SJCRH30 (cell line): ENCODE results near the gene RCBTB2. TPM values are rescaled to one million over a fixed set of nuclear protein-coding genes. Genes with fewer than 3 reads are reported as not detected.

Experiments used
- DNase-seq, 2 experiments: peaks; one replicate each; pipeline ENCODE4 v3.0.0-alpha.2; 2015 to 2020
- H3K27ac ChIP-seq: fragments of 250-450 bp; sonication (Bioruptor Pico); 2 replicates; pipeline ENCODE4 v1.5.1; 2020; ENCODE audit warnings: mild to moderate bottlenecking, moderate library complexity
- H3K27me3 ChIP-seq: fragments of 250-450 bp; sonication (Bioruptor Pico); 2 replicates; pipeline ENCODE4 v1.5.1; 2020; ENCODE audit warnings: mild to moderate bottlenecking, moderate library complexity
- H3K36me3 ChIP-seq: fragments of 250-450 bp; sonication (Bioruptor Pico); 2 replicates; pipeline ENCODE4 v1.5.1; 2020; ENCODE audit warnings: mild to moderate bottlenecking, moderate library complexity
- H3K4me1 ChIP-seq: fragments of 250-450 bp; sonication (Bioruptor Pico); 2 replicates; pipeline ENCODE4 v1.5.1; 2020; ENCODE audit warnings: mild to moderate bottlenecking, moderate library complexity
- H3K4me3 ChIP-seq: fragments of 250-450 bp; sonication (Bioruptor Pico); 2 replicates; pipeline ENCODE4 v1.5.1; 2020; ENCODE audit warnings: mild to moderate bottlenecking, moderate library complexity
- H3K9me3 ChIP-seq: fragments of 250-450 bp; sonication (Bioruptor Pico); replicated peaks from 2 replicates; pipeline ENCODE4 v1.5.1; 2020; ENCODE audit warnings: mild to moderate bottlenecking, moderate library complexity
- total RNA-seq: library from RNA; depleted of rRNA; stranded (reverse); fragments of >200 nt; shearing (Covaris generic); gene quantifications from 2 replicates; pipeline ENCODE4 v1.2.3, GENCODE V29; 2014

RCBTB2 gene
- total RNA-seq, 1 experiment from 2014 or later = 5.1 TPM

DNA sequence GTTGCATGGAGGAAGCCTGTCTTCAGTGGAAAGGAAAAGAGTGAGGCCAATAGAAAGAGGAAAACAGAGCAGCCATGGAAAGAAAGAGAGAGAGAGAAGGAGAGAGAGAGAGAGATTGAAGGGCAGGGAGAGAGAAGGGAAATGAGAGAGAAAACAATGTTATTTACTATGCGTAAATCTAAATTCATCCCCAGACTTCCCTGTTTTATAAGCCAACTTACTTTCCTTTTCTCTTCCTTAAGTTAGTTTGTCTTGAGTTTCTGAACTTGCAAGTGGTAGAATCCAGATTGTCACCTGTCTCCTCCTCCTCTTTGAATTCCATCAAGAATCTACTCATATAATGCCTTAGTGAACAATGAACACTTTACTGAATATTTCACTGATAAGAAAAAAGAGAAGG lies 16.8 kb upstream of the RCBTB2 start:
- DNase-seq = no peak
- H3K4me1 ChIP-seq = no peaks in the 10 kb centered on the region
- H3K36me3 ChIP-seq = no peaks in the 10 kb centered on the region
- no peaks in the 10 kb centered on the region for H3K27me3 ChIP-seq
- no peak overlapping the region for H3K27ac ChIP-seq
- H3K4me3 ChIP-seq = no peak overlapping the region
- no peaks in the 10 kb centered on the region for H3K9me3 ChIP-seq

DNA sequence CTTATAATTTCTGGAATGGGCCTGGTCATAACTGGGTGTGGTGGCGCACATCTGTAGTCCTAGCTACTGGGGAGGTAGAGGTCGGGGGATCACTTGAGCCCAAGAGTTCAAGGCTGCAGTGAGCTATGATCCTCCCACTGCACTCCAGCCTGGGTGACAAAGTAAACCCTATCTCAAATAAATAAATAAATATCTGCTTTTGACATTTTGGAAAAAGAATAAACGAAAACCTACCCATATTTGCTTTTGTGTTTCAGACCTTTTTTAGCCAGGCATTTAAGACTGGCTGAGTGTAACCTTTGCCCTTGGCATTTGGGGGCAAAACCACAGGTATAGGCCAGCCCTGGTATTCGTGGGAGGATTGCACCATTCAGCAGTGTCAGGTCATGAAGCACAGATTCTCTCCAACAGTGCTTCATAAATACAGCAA lies 14.8 kb upstream of the RCBTB2 start:
- H3K9me3 ChIP-seq = no peaks in the 10 kb centered on the region

GRCh38 chr13:48545608-48546007 lies 12.7 kb upstream of the RCBTB2 start:
- H3K27me3 ChIP-seq = no peaks in the 10 kb centered on the region
- H3K4me3 ChIP-seq = no peak overlapping the region
- no peaks in the 10 kb centered on the region for H3K4me1 ChIP-seq
- no peak overlapping the region for H3K27ac ChIP-seq
- no peaks in the 10 kb centered on the region for H3K9me3 ChIP-seq
- DNase-seq = no peak
- no peaks in the 10 kb centered on the region for H3K36me3 ChIP-seq

More for the DNA sequence above, 14.8 kb upstream of the RCBTB2 start:
- Histone ChIP-seq H3K27me3 (no peaks in the 10 kb centered on the region), H3K4me1 (no peaks in the 10 kb centered on the region), H3K27ac (no peak overlapping the region), H3K4me3 (no peak overlapping the region), H3K36me3 (no peaks in the 10 kb centered on the region)
- DNase-seq = no peak

- Histone ChIP-seq H3K27ac (no peak overlapping the region), H3K4me3 (no peak overlapping the region), H3K36me3 (no peaks in the 10 kb centered on the region), H3K27me3 (no peaks in the 10 kb centered on the region), H3K9me3 (no peaks in the 10 kb centered on the region), H3K4me1 (no peaks in the 10 kb centered on the region)
- peak; percentile 29 to 58 for DNase-seq
These were observed 9.9 kb upstream of the RCBTB2 start for GRCh38 chr13:48542581-48543341.

DNA sequence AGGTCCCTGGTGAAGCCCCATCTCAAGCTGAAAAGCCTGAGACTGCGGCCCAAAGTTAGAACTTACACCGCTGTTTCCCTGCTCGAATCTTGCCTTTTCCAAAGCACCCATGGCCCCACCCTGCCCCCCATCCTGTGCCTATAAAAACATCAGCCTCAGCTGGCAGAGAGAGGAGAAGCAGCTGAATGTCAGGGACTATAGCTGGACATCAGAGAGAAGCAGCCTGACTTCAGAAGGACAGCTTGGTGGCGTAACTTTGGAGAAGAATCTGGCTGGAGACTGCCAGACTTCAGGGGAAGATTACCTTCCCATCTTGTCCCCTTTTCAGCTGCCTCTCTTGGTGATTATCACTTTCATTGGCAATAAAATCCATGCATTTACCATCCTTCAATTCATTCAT lies 9.3 kb upstream of the RCBTB2 start:
- Histone ChIP-seq H3K27me3 (no peaks in the 10 kb centered on the region), H3K4me1 (no peaks in the 10 kb centered on the region), H3K27ac (no peak overlapping the region), H3K9me3 (0 out of 2 replicates have a peak, but pooled peaks cover 2% of the 10 kb centered on the region), H3K4me3 (no peak overlapping the region), H3K36me3 (no peaks in the 10 kb centered on the region)
- no peak for DNase-seq

DNA sequence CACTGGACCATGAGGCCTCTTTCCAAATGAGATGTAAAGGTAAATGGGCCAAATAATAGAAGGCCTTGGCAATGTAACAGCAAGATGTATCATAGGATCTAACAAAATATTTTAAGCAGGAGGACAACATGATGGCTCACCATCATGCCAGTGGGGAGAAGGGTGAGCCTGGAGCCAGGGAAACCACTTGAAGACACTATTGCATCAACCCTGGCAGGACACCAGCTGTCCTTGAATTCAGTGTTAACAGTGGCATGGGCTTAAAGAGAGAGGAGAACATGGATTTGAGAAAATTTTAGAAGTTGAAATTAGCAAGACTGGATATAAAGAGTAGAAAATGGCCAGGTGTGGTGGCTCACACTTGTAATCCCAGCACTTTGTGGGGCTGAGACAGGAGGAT lies 6.7 kb upstream of the RCBTB2 start:
- Histone ChIP-seq H3K27ac (no peak overlapping the region), H3K9me3 (0 out of 2 replicates have a peak, but pooled peaks cover 2% of the 10 kb centered on the region), H3K4me3 (no peak overlapping the region), H3K36me3 (no peaks in the 10 kb centered on the region), H3K27me3 (no peaks in the 10 kb centered on the region), H3K4me1 (no peaks in the 10 kb centered on the region)
- DNase-seq = no peak

GRCh38 chr13:48536621-48537250 lies 3.9 kb upstream of the RCBTB2 start:
- Histone ChIP-seq H3K4me1 (0 out of 2 replicates have a peak, but pooled peaks cover 7% of the 10 kb centered on the region), H3K27me3 (no peaks in the 10 kb centered on the region), H3K4me3 (no peak overlapping the region), H3K36me3 (no peaks in the 10 kb centered on the region), H3K27ac (no peak overlapping the region), H3K9me3 (0 out of 2 replicates have a peak, but pooled peaks cover 2% of the 10 kb centered on the region)
- no peak for DNase-seq

DNA sequence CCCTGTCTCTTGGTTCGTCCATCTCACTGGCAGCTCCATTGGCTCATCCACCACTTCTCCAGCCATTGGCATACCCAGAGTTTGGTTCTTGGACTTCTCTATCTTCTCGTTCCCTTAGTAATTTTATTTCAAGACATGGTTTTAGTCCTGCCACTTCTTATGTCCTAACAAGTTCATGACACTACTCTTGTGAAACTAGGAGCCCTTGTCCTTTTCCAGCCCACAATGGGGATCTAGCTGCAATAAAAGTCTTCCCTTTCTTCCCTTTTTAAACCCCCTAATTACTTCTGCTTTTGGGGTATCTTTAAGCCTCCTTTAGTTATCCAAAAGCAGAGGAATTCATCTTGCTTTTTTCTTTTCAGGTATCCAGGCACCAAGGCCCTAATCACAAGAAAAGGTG lies 2.9 kb upstream of the RCBTB2 start:
- no peaks in the 10 kb centered on the region for H3K27me3 ChIP-seq
- no peak for DNase-seq
- H3K27ac ChIP-seq = no peak overlapping the region
- H3K4me1 ChIP-seq = 0 out of 2 replicates have a peak, but pooled peaks cover 7% of the 10 kb centered on the region
- H3K9me3 ChIP-seq = 0 out of 2 replicates have a peak, but pooled peaks cover 2% of the 10 kb centered on the region
- H3K36me3 ChIP-seq = no peaks in the 10 kb centered on the region
- H3K4me3 ChIP-seq = no peak overlapping the region

DNA sequence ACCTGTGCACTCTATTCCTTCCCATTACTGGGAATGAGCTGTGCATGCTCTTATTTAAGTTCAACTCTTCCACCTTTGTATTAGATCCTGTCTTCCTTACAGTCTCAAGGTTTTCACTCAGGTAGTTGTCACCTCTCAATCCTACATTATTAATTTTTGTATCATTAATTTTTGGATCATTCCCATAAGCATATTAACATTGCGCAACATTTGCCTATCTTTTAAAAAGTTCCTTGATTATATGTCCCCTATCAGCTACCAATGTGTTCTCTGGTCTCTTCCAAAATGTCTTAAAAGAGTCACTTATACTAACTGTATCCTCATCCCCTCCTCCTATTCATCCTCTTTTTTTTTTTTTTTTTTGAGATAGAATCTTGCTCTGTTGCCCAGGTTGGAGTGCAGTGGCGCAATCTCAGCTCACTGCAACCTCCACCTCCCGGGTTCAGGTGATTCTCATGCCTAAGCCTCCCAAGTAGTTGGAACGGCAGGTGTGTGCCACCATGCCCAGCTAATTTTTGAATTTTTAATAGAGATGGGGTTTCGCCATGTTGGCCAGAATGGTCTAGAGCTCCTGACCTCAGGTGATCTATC lies 2.1 kb upstream of the RCBTB2 start:
- Histone ChIP-seq H3K9me3 (0 out of 2 replicates have a peak, but pooled peaks cover 2% of the 10 kb centered on the region), H3K27me3 (no peaks in the 10 kb centered on the region), H3K4me3 (no peak overlapping the region), H3K4me1 (0 out of 2 replicates have a peak, but pooled peaks cover 7% of the 10 kb centered on the region), H3K27ac (no peak overlapping the region), H3K36me3 (no peaks in the 10 kb centered on the region)
- DNase-seq = no peak

GRCh38 chr13:48533961-48534600 lies 1.2 kb upstream of the RCBTB2 start:
- Histone ChIP-seq H3K27me3 (no peaks in the 10 kb centered on the region), H3K27ac (no peak overlapping the region; the same call in 1 of the 2 replicates), H3K4me3 (peak overlapping the region; percentile 65), H3K36me3 (no peaks in the 10 kb centered on the region), H3K4me1 (0 out of 2 replicates have a peak, but pooled peaks cover 7% of the 10 kb centered on the region), H3K9me3 (0 out of 2 replicates have a peak, but pooled peaks cover 2% of the 10 kb centered on the region)
- peak; percentile 11 to 49 for DNase-seq

- H3K4me3 ChIP-seq = peak overlapping the region; percentile 65
- H3K36me3 ChIP-seq = no peaks in the 10 kb centered on the region
- no peak for DNase-seq
- H3K27ac ChIP-seq = peak overlapping the region; percentile 76
- 0 out of 2 replicates have a peak, but pooled peaks cover under 1% of the 10 kb centered on the region for H3K9me3 ChIP-seq
- no peaks in the 10 kb centered on the region for H3K27me3 ChIP-seq
- H3K4me1 ChIP-seq = 0 out of 2 replicates have a peak, but pooled peaks cover 7% of the 10 kb centered on the region
These were observed 699 bp downstream of the RCBTB2 start for GRCh38 chr13:48532256-48532505.

DNA sequence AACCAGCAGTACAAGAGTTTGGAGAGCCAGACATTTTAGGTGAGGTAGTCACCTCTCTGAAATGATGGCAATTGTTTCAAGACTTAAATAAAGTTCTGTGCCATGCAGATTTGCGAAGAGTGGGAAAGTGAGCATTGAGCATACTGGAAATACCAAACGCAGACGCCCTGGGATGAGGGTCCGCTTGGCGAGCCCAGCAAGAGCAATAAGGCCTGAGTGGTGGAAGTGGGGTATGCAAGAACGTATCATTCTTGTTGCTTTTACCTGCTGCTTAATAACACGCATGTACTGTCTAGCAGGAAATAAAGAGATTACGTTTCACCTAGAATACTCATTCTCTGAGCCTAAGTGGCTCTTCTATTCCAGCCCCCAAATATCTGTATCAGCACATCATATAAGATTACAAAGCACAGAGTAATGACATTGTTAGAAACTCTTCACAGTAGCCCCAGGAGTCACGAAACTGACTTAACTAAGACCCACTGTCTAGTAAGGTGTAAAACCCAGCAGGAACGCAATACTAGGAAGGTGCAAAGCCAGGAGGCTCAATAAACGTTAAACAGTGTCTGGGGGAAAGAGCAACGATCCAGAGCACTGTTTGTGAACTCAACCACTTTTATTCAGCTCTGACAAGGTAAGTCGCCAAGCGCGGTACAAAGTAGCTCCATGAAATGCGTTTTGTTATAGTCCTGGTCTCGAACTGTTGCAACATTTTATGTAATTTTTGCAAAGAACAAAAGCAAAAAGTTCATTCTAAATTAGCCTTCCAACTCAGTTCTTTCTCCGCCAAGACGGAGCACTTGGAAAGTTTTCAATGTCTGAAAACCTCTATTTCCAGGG lies 1.2 kb downstream of the RCBTB2 start:
- peak overlapping the region; percentile 76; the same call in 1 of the 2 replicates for H3K27ac ChIP-seq
- H3K36me3 ChIP-seq = no peaks in the 10 kb centered on the region
- no peak for DNase-seq
- H3K9me3 ChIP-seq = no peaks in the 10 kb centered on the region
- no peaks in the 10 kb centered on the region for H3K27me3 ChIP-seq
- peak overlapping the region; percentile 65 for H3K4me3 ChIP-seq
- H3K4me1 ChIP-seq = 0 out of 2 replicates have a peak, but pooled peaks cover 7% of the 10 kb centered on the region

GRCh38 chr13:48530833-48531232 lies 2.0 kb downstream of the RCBTB2 start:
- H3K27ac ChIP-seq = no peak overlapping the region
- no peak for DNase-seq
- no peaks in the 10 kb centered on the region for H3K36me3 ChIP-seq
- no peaks in the 10 kb centered on the region for H3K27me3 ChIP-seq
- H3K9me3 ChIP-seq = no peaks in the 10 kb centered on the region
- no peak overlapping the region for H3K4me3 ChIP-seq
- H3K4me1 ChIP-seq = 0 out of 2 replicates have a peak, but pooled peaks cover 7% of the 10 kb centered on the region

DNA sequence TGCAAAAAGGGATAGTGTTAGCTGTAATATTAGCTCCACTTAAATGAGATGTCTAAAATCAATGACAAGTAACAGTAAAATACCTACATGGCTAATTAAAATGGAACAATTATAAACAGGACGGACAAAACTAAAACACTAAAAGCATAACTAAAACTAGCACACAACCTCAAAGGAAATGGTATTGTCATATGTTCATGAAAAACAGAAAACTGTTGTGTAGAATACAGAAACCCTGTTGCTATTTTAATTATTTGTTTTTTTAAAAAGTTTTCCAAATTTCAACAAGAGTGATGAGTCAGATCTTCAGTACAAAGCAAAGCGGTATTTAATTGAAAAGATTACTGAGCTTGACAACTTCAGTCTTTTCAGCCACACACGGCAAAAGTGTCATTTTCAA lies 4.2 kb downstream of the RCBTB2 start:
- no peak for DNase-seq
- H3K36me3 ChIP-seq = no peaks in the 10 kb centered on the region
- H3K4me1 ChIP-seq = 0 out of 2 replicates have a peak, but pooled peaks cover 1% of the 10 kb centered on the region
- H3K9me3 ChIP-seq = no peaks in the 10 kb centered on the region
- H3K27ac ChIP-seq = no peak overlapping the region
- no peak overlapping the region for H3K4me3 ChIP-seq
- H3K27me3 ChIP-seq = no peaks in the 10 kb centered on the region
